Spleen (tissue), 7 donors: ENCODE results near the gene CFAP251.

ENCODE experiments used
- CTCF ChIP-seq, 11 experiments: fragments of 200-600 bp in 7 of 11; fragments of 450-650 bp in 4 of 11; sonication (generic) in 4 of 11; IDR thresholded peaks in 8 of 11; conservative IDR thresholded peaks in 3 of 11; 1 replicate in 7 of 11; 2 replicates in 4 of 11; pipeline versions ENCODE4 v1.4.0 to v1.8.0; 2016 to 2021; ENCODE audit warnings: antibody characterized with exemption in 11 of 11, inconsistent platforms in 4 of 11, mild to moderate bottlenecking in 1 of 11
- POLR2A ChIP-seq, 3 donors: fragments of 450-650 bp; IDR thresholded peaks; one replicate each; pipeline ENCODE4 v1.5.1; 2017; ENCODE audit warnings: antibody characterized with exemption in 3 of 3, mild to moderate bottlenecking in 1 of 3
- donor health status: DM: no; HTN: no; CAD: no; lungs with moderate emphysema.
- donor health status: DM: no; HTN: no; CAD: no.
- donor health status: DM: no; HTN: no; CAD: no.

GRCh38 chr12:122051231-122051876 lies 133.0 kb downstream of the CFAP251 start:
- TF ChIP-seq CTCF (IDR thresholded peaks at IDR 0.05 in 8 of 11, conservative IDR thresholded peaks at IDR 0.05 in 3 of 11) (no peak), POLR2A (IDR thresholded peaks at IDR 0.05) (no peak)
